Measurements from ENCODE around the gene RTN1. TPM values are rescaled to one million over a fixed set of nuclear protein-coding genes. Genes with fewer than 3 reads are reported as not detected.
A peak's percentile ranks its signal among the peaks of the same experiment; 100 is the strongest.

The RTN1 gene
- total and polyA plus RNA-seq, 2 donors from 2014 or later, result 4.5 to 5.1 TPM

DNA sequence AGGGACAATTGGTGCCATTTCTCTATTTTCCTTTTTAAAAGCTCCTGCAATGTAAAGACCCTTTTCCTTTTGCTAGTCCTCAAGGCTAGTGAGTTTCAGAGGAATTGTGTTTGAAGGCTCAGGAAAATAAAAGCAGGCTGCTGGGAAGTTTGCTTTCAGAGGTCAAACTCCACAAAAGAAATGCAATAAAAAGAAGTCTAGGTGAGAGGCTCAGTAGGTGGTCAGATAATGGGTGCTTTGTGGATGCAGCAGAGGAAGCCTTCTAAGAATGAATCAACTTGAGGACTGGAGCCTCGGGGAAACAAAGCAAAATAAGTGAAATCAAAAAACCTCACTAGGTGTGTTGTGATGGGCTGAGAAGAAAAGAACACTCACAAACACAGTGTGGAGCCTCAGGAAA is 304.3 kb downstream of the RTN1 start:
- no peaks in the 10 kb centered on the region for H3K27me3 ChIP-seq (ENCODE audit: control insufficient read depth, insufficient read depth, low read length)
- intact Hi-C loops (cut with DNase I), result no loop called here
- no peaks in the 10 kb centered on the region for H3K4me1 ChIP-seq (ENCODE audit: control insufficient read depth in 2 of 3, insufficient read depth in 2 of 3, low read depth in 1 of 3, low read length in 3 of 3)
- H3K9ac ChIP-seq (ENCODE audit: low read length in 3 of 3), result no peak overlapping the region
- no peaks in the 10 kb centered on the region for H3K36me3 ChIP-seq (ENCODE audit: control insufficient read depth in 2 of 3, insufficient read depth in 3 of 3, low read length in 3 of 3)
- TF ChIP-seq, protein P1, sequence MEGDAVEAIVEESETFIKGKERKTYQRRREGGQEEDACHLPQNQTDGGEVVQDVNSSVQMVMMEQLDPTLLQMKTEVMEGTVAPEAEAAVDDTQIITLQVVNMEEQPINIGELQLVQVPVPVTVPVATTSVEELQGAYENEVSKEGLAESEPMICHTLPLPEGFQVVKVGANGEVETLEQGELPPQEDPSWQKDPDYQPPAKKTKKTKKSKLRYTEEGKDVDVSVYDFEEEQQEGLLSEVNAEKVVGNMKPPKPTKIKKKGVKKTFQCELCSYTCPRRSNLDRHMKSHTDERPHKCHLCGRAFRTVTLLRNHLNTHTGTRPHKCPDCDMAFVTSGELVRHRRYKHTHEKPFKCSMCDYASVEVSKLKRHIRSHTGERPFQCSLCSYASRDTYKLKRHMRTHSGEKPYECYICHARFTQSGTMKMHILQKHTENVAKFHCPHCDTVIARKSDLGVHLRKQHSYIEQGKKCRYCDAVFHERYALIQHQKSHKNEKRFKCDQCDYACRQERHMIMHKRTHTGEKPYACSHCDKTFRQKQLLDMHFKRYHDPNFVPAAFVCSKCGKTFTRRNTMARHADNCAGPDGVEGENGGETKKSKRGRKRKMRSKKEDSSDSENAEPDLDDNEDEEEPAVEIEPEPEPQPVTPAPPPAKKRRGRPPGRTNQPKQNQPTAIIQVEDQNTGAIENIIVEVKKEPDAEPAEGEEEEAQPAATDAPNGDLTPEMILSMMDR (IDR thresholded peaks at IDR 0.05; ENCODE audit: borderline replicate concordance, extremely low read depth, insufficient read depth), result no peak
- H3K9me3 ChIP-seq (ENCODE audit: control insufficient read depth in 2 of 3, insufficient read depth in 1 of 3, low read length in 3 of 3), result no peaks in the 10 kb centered on the region
- no peak for FAIRE-seq
- no peak overlapping the region for H3K27ac ChIP-seq (ENCODE audit: low read depth in 2 of 2, low read length in 2 of 2)
- no peak overlapping the region for H3K4me3 ChIP-seq (ENCODE audit: low read length in 3 of 3)
- no peak for DNase-seq

- H3K9me3 ChIP-seq (ENCODE audit: control insufficient read depth in 2 of 3, insufficient read depth in 1 of 3, low read length in 3 of 3), result no peaks in the 10 kb centered on the region
- no peak overlapping the region for H3K27ac ChIP-seq (ENCODE audit: low read depth in 2 of 2, low read length in 2 of 2)
- no peak overlapping the region for H3K4me3 ChIP-seq (ENCODE audit: low read length in 3 of 3)
- no peaks in the 10 kb centered on the region for H3K4me1 ChIP-seq (ENCODE audit: control insufficient read depth in 2 of 3, insufficient read depth in 2 of 3, low read depth in 1 of 3, low read length in 3 of 3)
- DNase-seq (peak in 2 of 5 donors; percentile 14 to 18), FAIRE-seq (no peak)
- no peak overlapping the region for H3K9ac ChIP-seq (ENCODE audit: low read length in 3 of 3)
- TF ChIP-seq, protein P1 (IDR thresholded peaks at IDR 0.05; ENCODE audit: borderline replicate concordance, extremely low read depth, insufficient read depth), result no peak
- intact Hi-C loops (cut with DNase I), result no loop called here
- no peaks in the 10 kb centered on the region for H3K36me3 ChIP-seq (ENCODE audit: control insufficient read depth in 2 of 3, insufficient read depth in 3 of 3, low read length in 3 of 3)
- H3K27me3 ChIP-seq (ENCODE audit: control insufficient read depth, insufficient read depth, low read length), result no peaks in the 10 kb centered on the region
Measured at GRCh38 chr14:59565087-59565486, 305.5 kb downstream of the RTN1 start.

GRCh38 chr14:59564366-59564765 is 306.2 kb downstream of the RTN1 start:
- no peaks in the 10 kb centered on the region for H3K27me3 ChIP-seq (ENCODE audit: control insufficient read depth, insufficient read depth, low read length)
- no peaks in the 10 kb centered on the region for H3K36me3 ChIP-seq (ENCODE audit: control insufficient read depth in 2 of 3, insufficient read depth in 3 of 3, low read length in 3 of 3)
- H3K9me3 ChIP-seq (ENCODE audit: control insufficient read depth in 2 of 3, insufficient read depth in 1 of 3, low read length in 3 of 3), result no peaks in the 10 kb centered on the region
- H3K9ac ChIP-seq (ENCODE audit: low read length in 3 of 3), result no peak overlapping the region
- TF ChIP-seq, protein P1 (IDR thresholded peaks at IDR 0.05; ENCODE audit: borderline replicate concordance, extremely low read depth, insufficient read depth), result no peak
- FAIRE-seq (no peak), DNase-seq (no peak)
- intact Hi-C loops (cut with DNase I), result no loop called here
- H3K4me3 ChIP-seq (ENCODE audit: low read length in 3 of 3), result no peak overlapping the region
- no peaks in the 10 kb centered on the region for H3K4me1 ChIP-seq (ENCODE audit: control insufficient read depth in 2 of 3, insufficient read depth in 2 of 3, low read depth in 1 of 3, low read length in 3 of 3)
- H3K27ac ChIP-seq (ENCODE audit: low read depth in 2 of 2, low read length in 2 of 2), result no peak overlapping the region

- Histone ChIP-seq H3K9me3 (ENCODE audit: control insufficient read depth in 2 of 3, insufficient read depth in 1 of 3, low read length in 3 of 3) (no peaks in the 10 kb centered on the region), H3K36me3 (ENCODE audit: control insufficient read depth in 2 of 3, insufficient read depth in 3 of 3, low read length in 3 of 3) (no peaks in the 10 kb centered on the region), H3K27me3 (ENCODE audit: control insufficient read depth, insufficient read depth, low read length) (no peaks in the 10 kb centered on the region), H3K9ac (ENCODE audit: low read length in 3 of 3) (no peak overlapping the region), H3K4me1 (ENCODE audit: control insufficient read depth in 2 of 3, insufficient read depth in 2 of 3, low read depth in 1 of 3, low read length in 3 of 3) (no peaks in the 10 kb centered on the region), H3K4me3 (ENCODE audit: low read length in 3 of 3) (no peak overlapping the region), H3K27ac (ENCODE audit: low read depth in 2 of 2, low read length in 2 of 2) (no peak overlapping the region)
- intact Hi-C loops (cut with DNase I), result no loop called here
- FAIRE-seq (no peak), DNase-seq (no peak)
- TF ChIP-seq, protein P1 (IDR thresholded peaks at IDR 0.05; ENCODE audit: borderline replicate concordance, extremely low read depth, insufficient read depth), result no peak
Measured at GRCh38 chr14:59547310-59547709, 323.3 kb downstream of the RTN1 start.

Measured in kidney (tissue), 14 donors.